Cardiac fibroblast (primary cell): ENCODE results near the gene GALNT14.

Experiments used
- DNase-seq, 2 donors: peaks; one replicate each; pipeline versions ENCODE4 v3.0.0 to v3.0.0-alpha.2; 2010; ENCODE audit warnings: low read depth in 2 of 2
- H3K4me3 ChIP-seq, 2 donors: replicated peaks in 1 of 2; 1 replicate in 1 of 2; 2 replicates in 1 of 2; pipeline ENCODE4 v1.5.1; 2011; ENCODE audit warnings: low read depth in 2 of 2, low read length in 2 of 2, mild to moderate bottlenecking in 2 of 2, moderate library complexity in 1 of 2
- CTCF ChIP-seq: IDR thresholded peaks from one replicate; pipeline ENCODE4 v1.5.1; 2011; ENCODE audit warnings: low read depth, mild to moderate bottlenecking, low read length, inconsistent platforms

Gene GALNT14

DNA sequence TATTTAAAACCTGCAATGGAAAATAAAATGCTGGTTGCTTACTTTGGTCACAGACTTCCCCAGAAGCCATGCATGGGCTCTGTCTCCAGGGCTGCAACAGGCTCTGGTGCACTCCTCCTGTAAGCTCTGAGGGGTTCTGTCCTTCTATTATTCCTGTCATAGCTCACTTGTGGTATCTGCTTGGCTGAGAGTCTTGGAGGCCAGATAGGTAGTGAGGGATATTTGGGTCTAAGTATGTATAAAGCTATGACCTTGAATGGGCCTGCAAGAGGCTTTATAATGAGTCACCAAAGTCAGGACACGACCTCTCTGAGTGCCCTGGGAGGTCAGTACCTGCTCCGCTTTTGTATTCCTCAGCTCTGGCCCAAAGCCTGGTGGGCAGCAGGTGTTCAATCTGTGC is 189.4 kb downstream of the GALNT14 start:
- no peak for TF ChIP-seq CTCF
- no peak for DNase-seq
- no peak overlapping the region for H3K4me3 ChIP-seq

- no peak for DNase-seq
- no peak overlapping the region for H3K4me3 ChIP-seq
- TF ChIP-seq CTCF: no peak
Observed at GRCh38 chr2:30948130-30948529, 190.1 kb downstream of the GALNT14 start.

DNA sequence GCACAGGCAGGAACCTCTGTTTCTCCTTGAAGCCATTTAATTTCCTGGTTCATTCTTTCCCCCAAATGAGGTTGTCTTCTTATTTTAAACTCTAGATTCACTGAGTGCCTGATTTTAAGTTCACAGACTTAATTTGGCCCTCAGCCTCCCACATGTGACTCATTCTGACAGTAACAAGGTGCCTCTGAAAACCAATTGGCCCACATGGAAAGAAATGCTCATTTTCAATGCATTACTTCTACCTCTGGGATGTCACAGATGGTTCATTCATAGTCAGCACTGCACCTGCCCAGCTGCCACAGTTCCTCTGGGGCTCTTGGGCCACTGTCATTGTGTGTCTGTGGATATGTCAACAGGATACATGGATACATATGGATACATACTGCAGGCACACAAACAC is 190.6 kb downstream of the GALNT14 start:
- DNase-seq: no peak
- no peak for TF ChIP-seq CTCF
- H3K4me3 ChIP-seq: no peak overlapping the region

GRCh38 chr2:30942419-30942818 is 195.8 kb downstream of the GALNT14 start:
- DNase-seq: no peak
- no peak for TF ChIP-seq CTCF
- H3K4me3 ChIP-seq: no peak overlapping the region

DNA sequence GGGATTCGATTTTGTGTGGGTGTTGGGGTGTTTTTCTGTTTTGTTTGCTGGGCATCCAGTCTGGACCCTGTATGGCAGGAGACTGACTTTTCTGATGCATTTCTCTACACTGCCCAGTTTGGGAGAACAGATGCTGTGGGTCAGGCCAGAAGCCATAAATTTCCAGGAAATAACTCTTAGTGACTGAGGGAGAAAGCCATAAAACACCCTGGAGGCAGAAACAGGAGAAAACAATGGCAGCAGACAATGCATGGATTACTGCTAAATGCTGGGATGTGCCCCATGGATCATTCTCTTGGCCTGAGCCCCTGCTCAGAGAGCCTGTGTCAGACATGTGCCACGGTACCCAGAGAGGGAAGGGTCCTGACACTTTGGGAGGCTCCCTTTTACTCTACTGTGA is 197.4 kb downstream of the GALNT14 start:
- TF ChIP-seq CTCF: no peak
- no peak overlapping the region for H3K4me3 ChIP-seq
- no peak for DNase-seq

- no peak overlapping the region for H3K4me3 ChIP-seq
- no peak for DNase-seq
- TF ChIP-seq CTCF: no peak
Observed at GRCh38 chr2:30939364-30939763, 198.9 kb downstream of the GALNT14 start.

- H3K4me3 ChIP-seq: no peak overlapping the region
- no peak for DNase-seq
- TF ChIP-seq CTCF: no peak
Observed at GRCh38 chr2:30938196-30938595, 200.0 kb downstream of the GALNT14 start.
